ENCODE measurements around the gene SLC16A13. TPM values are rescaled to one million over a fixed set of nuclear protein-coding genes. Genes with fewer than 3 reads are reported as not detected.

SLC16A13 gene
- total and polyA plus RNA-seq, 2 of the 8 experiments (the other 6 are each of a cell fraction or from before 2014, with no cell fraction given), result 5.4 to 5.8 TPM

- Histone ChIP-seq H4K8ac (ENCODE audit: extremely low read depth, insufficient read depth, low read length) (no peak within 1 kb of the TSS), H3K79me1 (ENCODE audit: low read depth, low read length) (no peaks in the 10 kb centered on the region), H3K4ac (replicated peaks; ENCODE audit: insufficient read length, low read depth, low read length) (no peak within 1 kb of the TSS), H3K4me1 (replicated peaks in 1 of 4; ENCODE audit: control insufficient read depth in 3 of 4, insufficient read depth in 4 of 4, low read length in 3 of 4) (no peaks in the 10 kb centered on the region), H3K23me2 (ENCODE audit: low read depth, low read length) (no peaks in the 10 kb centered on the region), H3K27ac (ENCODE audit: low read depth, low read length) (no peak within 1 kb of the TSS), H2BK12ac (ENCODE audit: low read depth, low read length) (no peak within 1 kb of the TSS), H3K18ac (ENCODE audit: extremely low read depth, low read length) (no peak within 1 kb of the TSS; the same call in 1 of the 2 replicates), H2AFZ (ENCODE audit: low read length) (peak within 1 kb of the TSS; percentile 39; the same call in 1 of the 2 replicates), H4K5ac (ENCODE audit: insufficient read length, low read depth, low read length) (no peak within 1 kb of the TSS), H2BK5ac (ENCODE audit: low read depth, low read length) (no peak within 1 kb of the TSS), H3K9me3 (ENCODE audit: insufficient read depth in 2 of 2, low read depth in 1 of 2, low read length in 1 of 2) (no peaks in the 10 kb centered on the region), H3K4me3 (ENCODE audit: extremely low read depth in 1 of 4, insufficient read depth in 2 of 4, low read depth in 3 of 4, low read length in 4 of 4) (no peak within 1 kb of the TSS), H2BK120ac (replicated peaks; ENCODE audit: low read depth, low read length) (no peak within 1 kb of the TSS), H2BK20ac (ENCODE audit: low read length) (no peak within 1 kb of the TSS), H3K79me2 (ENCODE audit: control insufficient read depth in 1 of 2, insufficient read depth in 2 of 2, low read length in 2 of 2) (no peaks in the 10 kb centered on the region), H2AK5ac (ENCODE audit: low read depth, low read length) (no peak within 1 kb of the TSS), H3K14ac (ENCODE audit: insufficient read length) (no peak within 1 kb of the TSS), H3K56ac (replicated peaks; ENCODE audit: insufficient read length, low read depth, low read length) (no peak within 1 kb of the TSS), H3K36me3 (ENCODE audit: control insufficient read depth in 2 of 4, insufficient read depth in 4 of 4, low read length in 3 of 4) (no peaks in the 10 kb centered on the region), H4K91ac (replicated peaks; ENCODE audit: insufficient read length, low read length) (no peak within 1 kb of the TSS), H3K9ac (replicated peaks in 1 of 4; ENCODE audit: extremely low read depth in 1 of 4, low read depth in 3 of 4, low read length in 3 of 4) (no peak within 1 kb of the TSS), H3K23ac (ENCODE audit: insufficient read length) (no peak within 1 kb of the TSS), H3K27me3 (replicated peaks in 1 of 4; ENCODE audit: control insufficient read depth in 3 of 4, extremely low read depth in 1 of 4, insufficient read depth in 3 of 4, low read length in 3 of 4) (no peaks in the 10 kb centered on the region), H2BK15ac (ENCODE audit: low read length) (no peak within 1 kb of the TSS), H3K4me2 (ENCODE audit: insufficient read depth in 1 of 2, low read depth in 2 of 2, low read length in 2 of 2) (no peak within 1 kb of the TSS), H4K20me1 (replicated peaks in 1 of 2; ENCODE audit: control insufficient read depth in 1 of 2, insufficient read depth in 2 of 2, low read length in 2 of 2) (no peaks in the 10 kb centered on the region)
- DNase-seq (ENCODE audit: low read depth in 1 of 2, low spot score in 2 of 2), result no peak
- ChIA-PET POLR2A (ENCODE audit: partially characterized antibody) (interaction anchor here (1.6 kb wide), 1 partner anchor 9 kb away, joined by 5 read pairs; no protein-coding TSS in a partner anchor), CTCF (ENCODE audit: partially characterized antibody) (interaction anchor here (0.8 to 1.4 kb wide), 2 partner anchors 54 to 58 kb away, joined by 3 read pairs; no protein-coding TSS in a partner anchor)
- 89% methylated on average over 15 of the region's 15 CpGs; no CpG with 5 or more reads in 1 of the 2 experiments for WGBS, 2 experiments (ENCODE audit: extremely low coverage in 1 of 2, insufficient coverage in 1 of 2, insufficient read length in 1 of 2, insufficient replicate concordance in 2 of 2, low coverage in 1 of 2, low lambda C conversion rate in 2 of 2, missing lambda C conversion rate in 1 of 2)
- no peak for FAIRE-seq
- TF ChIP-seq EP300 (IDR thresholded peaks at IDR 0.05; ENCODE audit: borderline replicate concordance in 1 of 2, low read depth in 2 of 2, low read length in 2 of 2) (no peak), SP1 (IDR thresholded peaks at IDR 0.05; ENCODE audit: low read depth, low read length) (no peak), NRF1 (IDR thresholded peaks at IDR 0.05; ENCODE audit: low read depth, low read length) (no peak), CBX8 (IDR thresholded peaks at IDR 0.05; ENCODE audit: borderline replicate concordance, low read depth, low read length) (no peak)
These were observed 44.0 kb downstream of the SLC16A13 start, which contains the start of gene CLEC10A for GRCh38 chr17:7079581-7080455. Gene CLEC10A, minus strand, starts transcription at chr17:7080251. Its CDS starts 1,439 bp downstream, at chr17:7078812.

Data from H1 (cell line).